ENCODE measurements around the gene CRAMP1.

The CRAMP1 gene

GRCh38 chr16:1723450-1724147 lies 111.4 kb downstream of the CRAMP1 start:
- CTCF ChIA-PET = interaction anchor here (0.6 to 2.4 kb wide), 22 partner anchors 10 to 306 kb away, joined by 3 to 13 read pairs (median 3); no protein-coding TSS in a partner anchor
- no peak for DNase-seq (ENCODE audit: low read depth, low spot score)
- H3K4me3 ChIP-seq (ENCODE audit: low read depth, low read length) = no peak overlapping the region
- TF ChIP-seq, protein P1, sequence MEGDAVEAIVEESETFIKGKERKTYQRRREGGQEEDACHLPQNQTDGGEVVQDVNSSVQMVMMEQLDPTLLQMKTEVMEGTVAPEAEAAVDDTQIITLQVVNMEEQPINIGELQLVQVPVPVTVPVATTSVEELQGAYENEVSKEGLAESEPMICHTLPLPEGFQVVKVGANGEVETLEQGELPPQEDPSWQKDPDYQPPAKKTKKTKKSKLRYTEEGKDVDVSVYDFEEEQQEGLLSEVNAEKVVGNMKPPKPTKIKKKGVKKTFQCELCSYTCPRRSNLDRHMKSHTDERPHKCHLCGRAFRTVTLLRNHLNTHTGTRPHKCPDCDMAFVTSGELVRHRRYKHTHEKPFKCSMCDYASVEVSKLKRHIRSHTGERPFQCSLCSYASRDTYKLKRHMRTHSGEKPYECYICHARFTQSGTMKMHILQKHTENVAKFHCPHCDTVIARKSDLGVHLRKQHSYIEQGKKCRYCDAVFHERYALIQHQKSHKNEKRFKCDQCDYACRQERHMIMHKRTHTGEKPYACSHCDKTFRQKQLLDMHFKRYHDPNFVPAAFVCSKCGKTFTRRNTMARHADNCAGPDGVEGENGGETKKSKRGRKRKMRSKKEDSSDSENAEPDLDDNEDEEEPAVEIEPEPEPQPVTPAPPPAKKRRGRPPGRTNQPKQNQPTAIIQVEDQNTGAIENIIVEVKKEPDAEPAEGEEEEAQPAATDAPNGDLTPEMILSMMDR (IDR thresholded peaks at IDR 0.05; ENCODE audit: insufficient read depth, low read length, missing control alignments) = peak; percentile 53
- POLR2A ChIA-PET = no interaction called here

- no peak overlapping the region for H3K4me3 ChIP-seq (ENCODE audit: low read depth, low read length)
- CTCF ChIA-PET = interaction anchor here (0.9 to 2.4 kb wide), 14 partner anchors 9 to 361 kb away, joined by 3 to 13 read pairs (median 4); no protein-coding TSS in a partner anchor
- DNase-seq (ENCODE audit: low read depth, low spot score) = no peak
- POLR2A ChIA-PET = no interaction called here
- TF ChIP-seq, protein P1 (IDR thresholded peaks at IDR 0.05; ENCODE audit: insufficient read depth, low read length, missing control alignments) = no peak
These were observed 112.3 kb downstream of the CRAMP1 start for GRCh38 chr16:1724491-1724890.

- TF ChIP-seq, protein P1 (IDR thresholded peaks at IDR 0.05; ENCODE audit: insufficient read depth, low read length, missing control alignments) = no peak
- DNase-seq (ENCODE audit: low read depth, low spot score) = no peak
- CTCF ChIA-PET = interaction anchor here (1.0 kb wide), 1 partner anchor 24 kb away, joined by 3 read pairs; no protein-coding TSS in a partner anchor
- POLR2A ChIA-PET = no interaction called here
- H3K4me3 ChIP-seq (ENCODE audit: low read depth, low read length) = no peak overlapping the region
These were observed 114.7 kb downstream of the CRAMP1 start for GRCh38 chr16:1726661-1727502.

Data from AG04449 (cell line).